ENCODE data around the gene OR8U1. TPM values are rescaled to one million over a fixed set of nuclear protein-coding genes. Genes with fewer than 3 reads are reported as not detected.
"Not testable (repeated sequence)": the region's sequence is repeated elsewhere in the genome, so short reads cannot be mapped to it uniquely, and the experiment has no call there.

OR8U1 gene
- total RNA-seq (2014; rRNA removed; shearing (Covaris generic)) = not detected in 2 replicates
- polyA plus RNA-seq (2014; cell fraction: nucleus; rRNA removed) = not detected in 2 replicates

DNA sequence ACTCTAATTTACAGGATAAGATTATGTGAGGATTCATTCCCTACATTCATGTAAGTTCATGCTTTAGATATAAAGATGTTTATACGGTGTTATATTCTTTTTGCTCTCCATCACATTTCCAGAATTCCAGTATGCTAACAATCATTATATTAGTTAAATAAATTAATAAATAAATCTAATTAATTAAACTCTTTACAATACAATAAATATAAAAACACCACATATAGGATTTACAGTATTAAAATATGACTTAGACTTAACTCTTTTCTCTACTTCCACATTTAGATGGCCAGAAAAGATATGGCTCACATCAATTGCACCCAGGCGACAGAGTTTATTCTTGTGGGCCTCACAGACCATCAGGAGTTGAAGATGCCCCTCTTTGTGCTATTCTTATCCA, at the start of gene OR8U1:
TSS of gene OR8U1 (plus strand) at position 301 of the 400 bp plus-strand sequence. CDS start at position 301, 0 bp downstream.
- no peak for DNase-seq (ENCODE audit: extremely low read depth, low read depth)

DNA sequence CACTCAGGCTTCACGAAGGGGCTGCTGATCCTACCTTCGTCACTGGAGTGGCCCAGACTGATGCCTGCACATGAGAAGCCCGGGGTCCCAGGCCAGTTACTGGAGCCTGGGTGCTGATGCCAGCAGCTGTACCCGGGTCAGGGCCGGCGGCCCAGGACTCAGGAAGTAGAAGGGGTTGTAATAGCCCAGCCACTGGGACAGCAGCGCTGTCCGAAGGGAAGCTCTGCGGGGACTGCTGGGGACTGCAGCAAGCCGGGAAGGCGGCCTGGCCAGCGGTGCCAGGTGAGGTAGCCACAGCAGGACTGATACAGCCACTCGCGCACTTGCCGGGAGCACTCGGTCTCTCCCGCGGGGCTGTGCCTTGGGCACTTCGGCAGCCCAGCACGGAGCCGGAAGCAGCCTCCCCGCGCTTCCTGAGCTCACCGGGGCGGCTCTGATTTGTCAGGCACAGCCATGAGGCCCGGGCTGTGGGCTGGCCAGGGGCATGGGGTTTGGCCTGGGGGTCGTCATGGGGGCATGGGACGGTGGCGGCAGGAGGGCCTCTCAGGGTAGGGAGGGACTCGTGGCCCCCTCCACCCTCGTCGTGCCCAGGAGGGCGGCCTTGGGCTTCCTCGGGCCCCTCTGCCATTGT, 43.4 kb upstream of the OR8U1 start:
- DNase-seq (ENCODE audit: extremely low read depth, low read depth) = no peak

DNA sequence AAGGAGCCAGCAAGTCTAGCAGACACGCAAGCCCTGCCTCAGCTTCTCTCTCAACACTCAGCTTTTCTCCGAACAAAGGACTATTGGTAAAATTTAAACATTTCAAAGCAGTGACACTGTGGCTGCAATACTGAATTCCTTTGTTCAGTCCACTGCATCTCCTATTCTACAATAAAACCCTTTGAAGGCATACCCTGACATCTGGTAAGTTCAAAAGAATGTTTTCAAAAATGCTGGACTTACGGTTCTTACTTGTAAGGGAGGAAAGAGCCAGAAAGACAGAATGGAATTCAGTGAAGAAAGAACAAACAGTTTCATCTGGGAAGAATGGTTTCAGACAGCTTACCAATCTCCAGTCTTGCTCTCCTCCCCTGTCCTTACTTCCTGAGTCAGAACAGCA, 42.3 kb upstream of the OR8U1 start:
- DNase-seq (ENCODE audit: extremely low read depth, low read depth) = no peak

DNA sequence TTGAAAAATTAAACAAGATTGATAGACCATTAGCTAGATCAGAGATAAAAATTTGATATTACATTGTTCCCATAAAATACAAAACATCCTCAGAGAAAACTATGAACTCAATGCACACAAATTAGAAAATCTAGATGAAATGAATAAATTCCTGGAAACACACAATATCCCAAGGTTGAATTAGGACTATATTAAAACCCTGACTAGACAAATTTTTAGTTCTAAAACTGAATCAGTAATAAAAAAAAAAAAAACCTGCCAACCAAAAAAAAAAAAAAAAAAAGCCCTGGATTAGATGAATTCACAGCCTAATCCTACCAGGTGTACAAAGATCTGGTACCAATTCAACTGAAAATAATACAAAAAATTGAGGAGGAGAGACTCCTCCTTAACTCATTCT, 35.1 kb upstream of the OR8U1 start:
- no peak for DNase-seq (ENCODE audit: extremely low read depth, low read depth)

DNA sequence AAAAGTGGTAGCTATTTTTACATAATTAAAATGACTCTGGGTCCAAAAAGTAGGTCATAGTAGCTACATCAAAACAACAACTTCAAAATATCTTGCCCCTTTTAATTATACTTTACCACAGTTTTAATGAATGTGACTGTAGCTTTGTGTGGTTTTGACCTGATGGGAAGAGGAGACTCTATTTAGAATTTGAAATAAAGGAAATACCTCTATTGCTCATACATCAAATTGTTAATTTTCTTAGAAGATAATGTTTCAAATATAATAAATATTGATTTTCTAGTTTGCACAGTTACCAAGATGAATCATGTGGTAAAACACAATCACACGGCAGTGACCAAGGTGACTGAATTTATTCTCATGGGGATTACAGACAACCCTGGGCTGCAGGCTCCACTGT, 29.7 kb upstream of the OR8U1 start, which contains the start of gene OR8K1:
TSS of gene OR8K1 (plus strand) at position 301 of the 400 bp plus-strand sequence. CDS start at position 301, 0 bp downstream.
- DNase-seq (ENCODE audit: extremely low read depth, low read depth) = no peak

DNA sequence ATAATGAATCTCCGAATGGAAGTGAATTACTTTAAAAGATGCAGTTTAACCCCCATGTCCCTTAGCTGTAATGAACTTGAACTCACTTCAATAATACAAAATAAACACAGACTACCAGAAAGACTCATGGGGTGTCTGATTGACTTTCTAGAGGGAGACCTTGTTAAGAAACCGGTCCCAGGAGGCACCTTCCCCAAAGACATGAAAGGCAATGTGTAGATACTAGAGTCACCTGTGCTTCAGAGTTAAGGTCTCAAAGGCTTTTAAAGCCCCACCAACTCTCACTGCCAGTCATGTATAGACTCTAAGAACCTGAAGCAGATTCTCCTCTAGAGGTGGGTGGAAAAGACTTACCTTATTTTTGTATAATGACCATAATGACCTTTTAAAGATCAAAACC, 21.4 kb upstream of the OR8U1 start, which contains the start of gene OR8J1:
TSS of gene OR8J1 (plus strand) at position 301 of the 400 bp plus-strand sequence. CDS start 5,956 bp downstream, outside the sequence.
- DNase-seq (ENCODE audit: extremely low read depth, low read depth) = no peak

DNA sequence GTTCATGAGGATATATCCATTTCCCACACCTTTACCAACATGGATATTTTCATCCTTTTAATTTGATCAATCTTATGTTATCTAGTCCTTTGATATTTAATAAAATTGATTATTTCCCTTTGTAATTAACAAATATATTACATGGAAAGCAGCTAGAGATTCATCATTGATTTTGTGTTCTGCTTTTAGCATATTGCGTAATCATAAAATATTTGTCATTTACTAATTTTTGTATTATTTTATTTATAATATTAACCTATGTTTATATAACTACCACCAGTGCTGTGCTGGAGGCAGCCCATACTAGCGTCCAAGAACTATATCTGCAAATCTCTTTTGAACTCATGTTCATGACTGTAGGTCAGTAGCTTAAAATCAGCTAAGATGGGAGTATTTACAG, 4.7 kb downstream of the OR8U1 start:
- no peak for DNase-seq (ENCODE audit: extremely low read depth, low read depth)

DNA sequence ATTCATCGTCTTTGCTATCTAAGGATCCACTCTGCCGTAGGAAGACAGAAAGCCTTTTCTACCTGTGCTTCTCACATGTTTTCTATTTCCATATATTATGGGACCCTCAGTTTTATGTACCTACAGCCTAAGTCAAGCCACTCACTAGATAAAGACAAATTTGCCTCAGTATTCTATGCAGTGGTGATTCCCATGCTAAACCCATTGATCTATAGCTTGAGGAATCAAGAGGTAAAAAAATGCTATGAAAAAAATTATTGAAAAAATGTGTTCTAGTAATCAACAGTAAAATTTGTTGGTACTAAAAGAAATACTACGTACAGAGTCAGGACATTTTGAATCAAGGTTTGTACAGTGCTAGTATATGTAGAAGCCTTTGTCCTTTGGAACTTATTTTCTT, 19.0 kb downstream of the OR8U1 start:
- DNase-seq (ENCODE audit: extremely low read depth, low read depth) = no peak

DNA sequence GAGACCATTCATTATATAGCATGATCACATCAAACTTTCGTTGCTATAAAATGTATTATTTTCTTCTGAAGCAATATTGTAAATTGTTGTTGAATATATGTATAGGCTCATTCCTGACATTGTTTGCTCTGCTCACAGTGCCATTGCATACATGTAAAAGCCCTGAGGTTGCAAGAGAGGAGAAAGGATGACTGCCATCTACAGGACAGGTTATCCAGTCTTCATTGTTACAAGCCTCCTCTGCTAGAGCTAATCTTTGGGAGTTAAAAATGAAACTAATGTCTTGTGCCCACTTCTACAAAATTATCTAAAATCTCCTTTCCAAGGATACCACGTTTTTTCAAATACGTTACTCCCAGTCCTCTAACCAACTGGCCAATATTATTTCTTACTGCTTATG, 20.6 kb downstream of the OR8U1 start:
- no peak for DNase-seq (ENCODE audit: extremely low read depth, low read depth)

DNA sequence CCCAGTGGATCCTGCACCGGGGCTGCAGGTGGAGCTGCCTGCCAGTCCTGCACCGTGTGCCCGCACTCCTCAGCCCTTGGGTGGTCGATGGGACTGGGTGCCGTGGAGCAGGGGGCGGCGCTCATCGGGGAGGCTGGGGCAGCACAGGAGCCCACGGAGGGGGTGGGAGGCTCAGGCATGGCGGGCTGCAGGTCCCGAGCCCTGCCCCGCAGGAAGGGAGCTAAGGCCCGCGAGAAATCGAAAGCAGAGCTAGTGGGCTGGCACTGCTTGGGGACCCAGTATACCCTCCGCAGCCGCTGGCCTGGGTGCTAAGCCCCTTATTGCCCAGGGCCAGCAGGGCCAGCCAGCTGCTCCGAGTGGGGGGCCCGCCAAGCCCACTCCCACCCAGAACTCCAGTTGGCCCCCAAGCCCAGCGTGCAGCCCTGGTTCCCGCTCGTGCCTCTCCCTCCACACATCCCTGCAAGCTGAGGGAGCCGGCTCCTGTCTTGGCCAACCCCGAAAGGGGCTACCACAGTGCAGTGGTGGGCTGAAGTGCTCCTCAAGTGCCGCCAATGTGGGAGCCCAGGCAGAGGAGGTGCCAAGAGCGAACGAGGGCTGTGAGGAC, 26.5 kb downstream of the OR8U1 start:
- not testable (repeated sequence) for DNase-seq (ENCODE audit: extremely low read depth, low read depth)

DNA sequence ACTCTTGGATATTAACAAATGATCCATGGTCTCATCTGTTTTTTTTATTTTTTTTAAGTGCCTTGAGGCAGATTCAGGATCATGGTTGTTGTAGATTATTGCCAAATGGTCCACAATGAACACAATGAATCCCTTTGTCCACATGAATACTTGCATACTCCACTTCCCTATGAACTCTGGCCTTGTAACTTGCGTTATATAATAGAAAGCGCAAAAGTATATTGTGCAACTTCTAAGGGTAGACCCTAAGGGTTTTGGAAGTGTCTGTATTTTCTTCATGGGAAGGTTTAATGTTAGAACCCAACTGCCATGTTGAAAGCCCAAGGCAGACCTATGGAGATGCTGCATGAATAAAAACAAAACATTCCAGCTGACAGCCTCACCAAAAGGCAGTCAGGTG, 29.0 kb downstream of the OR8U1 start:
- DNase-seq (ENCODE audit: extremely low read depth, low read depth) = no peak

DNA sequence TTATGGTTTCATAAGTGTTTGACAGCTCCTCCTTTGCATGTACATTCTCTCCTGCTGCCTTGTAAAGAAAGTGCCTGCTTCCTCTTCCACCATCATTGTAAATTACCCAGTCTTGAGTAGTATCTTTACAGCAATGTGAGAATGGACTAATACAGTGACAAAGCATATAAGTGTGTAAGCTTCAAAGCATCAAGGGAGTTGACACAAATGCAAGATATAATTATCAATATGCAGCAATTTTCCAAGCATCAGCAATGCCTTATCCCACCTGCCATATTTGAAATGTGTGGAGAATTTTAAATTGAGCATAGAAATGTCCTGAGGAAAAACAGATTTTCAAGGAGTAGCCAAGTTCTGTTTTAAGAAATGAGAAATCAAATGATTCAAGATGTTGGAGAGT, 35.4 kb downstream of the OR8U1 start:
- DNase-seq (ENCODE audit: extremely low read depth, low read depth) = no peak

DNA sequence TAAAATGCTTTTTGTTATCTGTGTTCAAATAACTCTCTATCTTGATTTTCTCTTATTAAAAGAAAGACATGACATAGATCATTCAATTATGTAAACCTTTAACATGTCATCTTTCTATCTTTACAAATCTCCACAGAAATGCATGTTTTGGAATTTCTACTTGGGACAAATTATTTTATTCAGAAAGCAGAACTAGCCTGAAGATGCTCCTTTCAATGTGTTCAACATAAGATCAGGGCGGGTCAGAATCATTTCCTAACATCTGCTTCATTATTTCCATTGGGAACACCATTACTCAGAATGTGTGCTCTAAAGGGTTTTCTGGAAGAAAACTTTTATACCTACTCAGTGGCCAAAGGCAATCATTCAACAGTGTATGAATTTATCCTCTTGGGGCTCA, 37.0 kb downstream of the OR8U1 start, which contains the start of gene OR5AL1:
TSS of gene OR5AL1 (plus strand) at position 301 of the 400 bp plus-strand sequence.
- DNase-seq (ENCODE audit: extremely low read depth, low read depth) = no peak

Other genes starting within 250 kb of the OR8U1 start
- gene OR8J3, start 235.4 kb upstream of the OR8U1 start, total RNA-seq (2014; rRNA removed; shearing (Covaris generic)) = not detected in 2 replicates
- gene OR8K5, start 215.3 kb upstream of the OR8U1 start, total RNA-seq (2014; rRNA removed; shearing (Covaris generic)) = not detected in 2 replicates
- not detected in 2 replicates for gene OR5J2, start 199.0 kb upstream of the OR8U1 start, total RNA-seq (2014; rRNA removed; shearing (Covaris generic))
- not detected in 2 replicates for gene OR5T2, start 141.4 kb upstream of the OR8U1 start, total RNA-seq (2014; rRNA removed; shearing (Covaris generic))
- not detected in 2 replicates for gene OR5T3, start 123.4 kb upstream of the OR8U1 start, total RNA-seq (2014; rRNA removed; shearing (Covaris generic))
- not detected in 2 replicates for gene OR5T1, start 101.5 kb upstream of the OR8U1 start, total RNA-seq (2014; rRNA removed; shearing (Covaris generic))
- gene OR8H1, start 83.4 kb upstream of the OR8U1 start, total RNA-seq (2014; rRNA removed; shearing (Covaris generic)) = not detected in 2 replicates
- not detected in 2 replicates for gene OR8K3, start 60.5 kb upstream of the OR8U1 start, total RNA-seq (2014; rRNA removed; shearing (Covaris generic))
- gene OR8K1, start 29.6 kb upstream of the OR8U1 start, total RNA-seq (2014; rRNA removed; shearing (Covaris generic)) = not detected in 2 replicates
- gene OR8J1, start 21.3 kb upstream of the OR8U1 start, total RNA-seq (2014; rRNA removed; shearing (Covaris generic)) = not detected in 2 replicates
- gene OR5AL1, start 37.1 kb downstream of the OR8U1 start, total RNA-seq (2014; rRNA removed; shearing (Covaris generic)) = not detected in 2 replicates
- not detected in 2 replicates for gene OR5M3, start 97.7 kb downstream of the OR8U1 start, total RNA-seq (2014; rRNA removed; shearing (Covaris generic))
- not detected in 2 replicates for gene OR5M8, start 115.7 kb downstream of the OR8U1 start, total RNA-seq (2014; rRNA removed; shearing (Covaris generic))
- gene OR5M11, start 167.6 kb downstream of the OR8U1 start, total RNA-seq (2014; rRNA removed; shearing (Covaris generic)) = not detected in 2 replicates
- not detected in 2 replicates for gene OR5M10, start 202.1 kb downstream of the OR8U1 start, total RNA-seq (2014; rRNA removed; shearing (Covaris generic))
- not detected in 2 replicates for gene OR5M1, start 239.2 kb downstream of the OR8U1 start, total RNA-seq (2014; rRNA removed; shearing (Covaris generic))